Peyer's patch (tissue), 4 donors: Measurements from ENCODE around the gene SNX32.

Experiments
- POLR2A ChIP-seq, 2 donors: fragments of 450-650 bp; IDR thresholded peaks; one replicate each; pipeline ENCODE4 v1.5.1; 2017; ENCODE audit warnings: antibody characterized with exemption in 2 of 2, mild to moderate bottlenecking in 2 of 2, moderate library complexity in 2 of 2
- TF ChIP-seq, protein P1 (sequence below), 6 experiments: fragments of 450-650 bp in 4 of 6; fragments of 200-600 bp in 2 of 6; sonication (generic) in 1 of 6; IDR thresholded peaks; one replicate each; pipeline ENCODE4 v1.5.1; 2017 to 2019; ENCODE audit warnings: antibody characterized with exemption in 6 of 6, mild to moderate bottlenecking in 3 of 6, moderate library complexity in 1 of 6

- TF ChIP-seq, protein P1, sequence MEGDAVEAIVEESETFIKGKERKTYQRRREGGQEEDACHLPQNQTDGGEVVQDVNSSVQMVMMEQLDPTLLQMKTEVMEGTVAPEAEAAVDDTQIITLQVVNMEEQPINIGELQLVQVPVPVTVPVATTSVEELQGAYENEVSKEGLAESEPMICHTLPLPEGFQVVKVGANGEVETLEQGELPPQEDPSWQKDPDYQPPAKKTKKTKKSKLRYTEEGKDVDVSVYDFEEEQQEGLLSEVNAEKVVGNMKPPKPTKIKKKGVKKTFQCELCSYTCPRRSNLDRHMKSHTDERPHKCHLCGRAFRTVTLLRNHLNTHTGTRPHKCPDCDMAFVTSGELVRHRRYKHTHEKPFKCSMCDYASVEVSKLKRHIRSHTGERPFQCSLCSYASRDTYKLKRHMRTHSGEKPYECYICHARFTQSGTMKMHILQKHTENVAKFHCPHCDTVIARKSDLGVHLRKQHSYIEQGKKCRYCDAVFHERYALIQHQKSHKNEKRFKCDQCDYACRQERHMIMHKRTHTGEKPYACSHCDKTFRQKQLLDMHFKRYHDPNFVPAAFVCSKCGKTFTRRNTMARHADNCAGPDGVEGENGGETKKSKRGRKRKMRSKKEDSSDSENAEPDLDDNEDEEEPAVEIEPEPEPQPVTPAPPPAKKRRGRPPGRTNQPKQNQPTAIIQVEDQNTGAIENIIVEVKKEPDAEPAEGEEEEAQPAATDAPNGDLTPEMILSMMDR (IDR thresholded peaks at IDR 0.05), result no peak
- no peak for TF ChIP-seq POLR2A (IDR thresholded peaks at IDR 0.05)
Observed at GRCh38 chr11:65903068-65903481, 69.3 kb downstream of the SNX32 start.
